Measurements from ENCODE around the gene HDAC10. TPM values are rescaled to one million over a fixed set of nuclear protein-coding genes. Genes with fewer than 3 reads are reported as not detected.

The HDAC10 gene
- total and polyA plus RNA-seq, 3 donors from 2014 or later: 13.5 to 33.1 (median 32.1) TPM

GRCh38 chr22:50196256-50196655 lies 54.8 kb downstream of the HDAC10 start:
- intact Hi-C loops (cut with DNase I; ENCODE audit: low total_unique reads): no loop called here
- TF ChIP-seq POLR2A (IDR thresholded peaks at IDR 0.05) (no peak), CTCF (IDR thresholded peaks at IDR 0.05) (no peak)
- 86 to 90% methylated on average over 2 to 18 of the region's 18 CpGs for WGBS, 2 donors

More at GRCh38 chr22:50196256-50196655, 54.8 kb downstream of the HDAC10 start:
- Histone ChIP-seq H3K27ac (no peak overlapping the region), H3K27me3 (no peaks in the 10 kb centered on the region), H3K36me3 (ENCODE audit: low read depth, missing control alignments) (no peaks in the 10 kb centered on the region), H3K4me1 (peaks cover 7% of the 10 kb centered on the region), H3K9me3 (no peaks in the 10 kb centered on the region), H3K4me3 (no peak overlapping the region)
- DNase-seq: no peak

Other genes starting within 250 kb of the HDAC10 start
- gene IL17REL, start 238.5 kb downstream of the HDAC10 start, total RNA-seq: under 1 TPM; 0.25 to 0.55 TPM
- gene IL17REL, start 238.5 kb downstream of the HDAC10 start, polyA plus RNA-seq (ENCODE audit: insufficient read depth, low read depth, low replicate concordance): 0.30 TPM
- 10 to 100 TPM in 1 of 2 donors, 1 to 10 TPM in 1; 5.1 to 11.9 TPM for gene TTLL8, start 193.0 kb downstream of the HDAC10 start, total RNA-seq
- gene TTLL8, start 193.0 kb downstream of the HDAC10 start, polyA plus RNA-seq (ENCODE audit: insufficient read depth, low read depth, low replicate concordance): 11.3 TPM
- gene MLC1, start 165.8 kb downstream of the HDAC10 start, total RNA-seq: 1 to 10 TPM; 1.3 to 1.5 TPM
- gene MLC1, start 165.8 kb downstream of the HDAC10 start, polyA plus RNA-seq (ENCODE audit: insufficient read depth, low read depth, low replicate concordance): 1.3 TPM
- 10 to 100 TPM; 48.4 to 62.4 TPM for gene MOV10L1, start 161.3 kb downstream of the HDAC10 start, total RNA-seq
- 73.3 TPM for gene MOV10L1, start 161.3 kb downstream of the HDAC10 start, polyA plus RNA-seq (ENCODE audit: insufficient read depth, low read depth, low replicate concordance)
- 1 to 10 TPM; 5.3 to 6.3 TPM for gene PANX2, start 80.5 kb downstream of the HDAC10 start, total RNA-seq
- gene PANX2, start 80.5 kb downstream of the HDAC10 start, polyA plus RNA-seq (ENCODE audit: insufficient read depth, low read depth, low replicate concordance): 2.0 TPM
- 10 to 100 TPM; 38.7 to 45.3 TPM for gene TRABD, start 65.4 kb downstream of the HDAC10 start, total RNA-seq
- gene TRABD, start 65.4 kb downstream of the HDAC10 start, polyA plus RNA-seq (ENCODE audit: insufficient read depth, low read depth, low replicate concordance): 23.7 TPM
- 10 to 100 TPM; 57.9 to 66.8 TPM for gene SELENOO, start 50.3 kb downstream of the HDAC10 start, total RNA-seq
- gene SELENOO, start 50.3 kb downstream of the HDAC10 start, polyA plus RNA-seq (ENCODE audit: insufficient read depth, low read depth, low replicate concordance): 20.8 TPM
- 100 to 1,000 TPM; 136 to 143 TPM for gene TUBGCP6, start 6.2 kb downstream of the HDAC10 start, total RNA-seq
- gene TUBGCP6, start 6.2 kb downstream of the HDAC10 start, polyA plus RNA-seq (ENCODE audit: insufficient read depth, low read depth, low replicate concordance): 40.2 TPM
- 10 to 100 TPM; 22.3 to 25.1 TPM for gene MAPK12, start 10.4 kb upstream of the HDAC10 start, total RNA-seq
- gene MAPK12, start 10.4 kb upstream of the HDAC10 start, polyA plus RNA-seq (ENCODE audit: insufficient read depth, low read depth, low replicate concordance): 9.1 TPM
- 10 to 100 TPM in 1 of 2 donors, 1 to 10 TPM in 1; 8.3 to 10.7 TPM for gene MAPK11, start 19.1 kb upstream of the HDAC10 start, total RNA-seq
- 6.4 TPM for gene MAPK11, start 19.1 kb upstream of the HDAC10 start, polyA plus RNA-seq (ENCODE audit: insufficient read depth, low read depth, low replicate concordance)
- gene PLXNB2, start 56.4 kb upstream of the HDAC10 start, total RNA-seq: 100 to 1,000 TPM; 219 to 243 TPM
- gene PLXNB2, start 56.4 kb upstream of the HDAC10 start, polyA plus RNA-seq (ENCODE audit: insufficient read depth, low read depth, low replicate concordance): 98.0 TPM
- 10 to 100 TPM; 17.1 to 18.0 TPM for gene DENND6B, start 75.7 kb upstream of the HDAC10 start, total RNA-seq
- gene DENND6B, start 75.7 kb upstream of the HDAC10 start, polyA plus RNA-seq (ENCODE audit: insufficient read depth, low read depth, low replicate concordance): 22.0 TPM
- 100 to 1,000 TPM; 138 to 142 TPM for gene PPP6R2, start 92.1 kb upstream of the HDAC10 start, total RNA-seq
- gene PPP6R2, start 92.1 kb upstream of the HDAC10 start, polyA plus RNA-seq (ENCODE audit: insufficient read depth, low read depth, low replicate concordance): 123 TPM
- 100 to 1,000 TPM; 201 to 208 TPM for gene SBF1, start 223.8 kb upstream of the HDAC10 start, total RNA-seq
- 239 TPM for gene SBF1, start 223.8 kb upstream of the HDAC10 start, polyA plus RNA-seq (ENCODE audit: insufficient read depth, low read depth, low replicate concordance)
- gene ADM2, start 230.3 kb upstream of the HDAC10 start, total RNA-seq: 1 to 10 TPM; 1.0 to 1.9 TPM
- 0.99 TPM for gene ADM2, start 230.3 kb upstream of the HDAC10 start, polyA plus RNA-seq (ENCODE audit: insufficient read depth, low read depth, low replicate concordance)
- gene MIOX, start 235.6 kb upstream of the HDAC10 start, total RNA-seq: under 1 TPM; 0.24 to 0.25 TPM
- gene MIOX, start 235.6 kb upstream of the HDAC10 start, polyA plus RNA-seq (ENCODE audit: insufficient read depth, low read depth, low replicate concordance): not detected